ENCODE results near the gene AGPAT3.

The AGPAT3 gene

GRCh38 chr21:43939443-43940328 is 74.7 kb downstream of the AGPAT3 start:
- Histone ChIP-seq H3K27ac (ENCODE audit: low read depth, low read length) (no peak overlapping the region), H3K4me3 (ENCODE audit: low read depth in 1 of 5, low read length in 5 of 5) (no peak overlapping the region), H3K9me3 (ENCODE audit: control insufficient read depth in 5 of 5, low read length in 5 of 5) (peaks cover 0 to 3% (median 0%) of the 10 kb centered on the region in 5 donors), H3K27me3 (ENCODE audit: control insufficient read depth in 5 of 5, insufficient read depth in 4 of 5, low read length in 5 of 5) (no peaks in the 10 kb centered on the region), H3K4me1 (ENCODE audit: control insufficient read depth in 5 of 5, insufficient read depth in 5 of 5, low read length in 5 of 5) (peaks cover 0 to 22% (median 21%) of the 10 kb centered on the region in 5 donors), H3K36me3 (ENCODE audit: control insufficient read depth in 5 of 5, insufficient read depth in 5 of 5, low read length in 5 of 5) (peaks cover 0 to 19% (median 7%) of the 10 kb centered on the region in 5 donors), H3K9ac (ENCODE audit: low read length in 5 of 5) (no peak overlapping the region)

GRCh38 chr21:43940329-43941050 is 75.5 kb downstream of the AGPAT3 start:
- Histone ChIP-seq H3K9ac (ENCODE audit: low read length in 5 of 5) (no peak overlapping the region), H3K4me1 (ENCODE audit: control insufficient read depth in 5 of 5, insufficient read depth in 5 of 5, low read length in 5 of 5) (peaks cover 0 to 22% (median 21%) of the 10 kb centered on the region in 5 donors), H3K36me3 (ENCODE audit: control insufficient read depth in 5 of 5, insufficient read depth in 5 of 5, low read length in 5 of 5) (peaks cover 0 to 18% (median 9%) of the 10 kb centered on the region in 5 donors), H3K9me3 (ENCODE audit: control insufficient read depth in 5 of 5, low read length in 5 of 5) (peaks cover 0 to 3% (median 0%) of the 10 kb centered on the region in 5 donors), H3K27me3 (ENCODE audit: control insufficient read depth in 5 of 5, insufficient read depth in 4 of 5, low read length in 5 of 5) (no peaks in the 10 kb centered on the region), H3K4me3 (ENCODE audit: low read depth in 1 of 5, low read length in 5 of 5) (no peak overlapping the region), H3K27ac (ENCODE audit: low read depth, low read length) (no peak overlapping the region)

- peaks cover 0 to 1% (median 0%) of the 10 kb centered on the region in 5 donors for H3K9me3 ChIP-seq (ENCODE audit: control insufficient read depth in 5 of 5, low read length in 5 of 5)
- peaks cover 0 to 11% (median 10%) of the 10 kb centered on the region in 5 donors for H3K4me1 ChIP-seq (ENCODE audit: control insufficient read depth in 5 of 5, insufficient read depth in 5 of 5, low read length in 5 of 5)
- H3K27me3 ChIP-seq (ENCODE audit: control insufficient read depth in 5 of 5, insufficient read depth in 4 of 5, low read length in 5 of 5), result no peaks in the 10 kb centered on the region
- no peak overlapping the region for H3K4me3 ChIP-seq (ENCODE audit: low read depth in 1 of 5, low read length in 5 of 5)
- H3K36me3 ChIP-seq (ENCODE audit: control insufficient read depth in 5 of 5, insufficient read depth in 5 of 5, low read length in 5 of 5), result peaks cover 0 to 22% (median 14%) of the 10 kb centered on the region in 5 donors
- no peak overlapping the region for H3K27ac ChIP-seq (ENCODE audit: low read depth, low read length)
- H3K9ac ChIP-seq (ENCODE audit: low read length in 5 of 5), result no peak overlapping the region
Observed at GRCh38 chr21:43942201-43942600, 77.2 kb downstream of the AGPAT3 start.

GRCh38 chr21:43942621-43943020 is 77.6 kb downstream of the AGPAT3 start:
- H3K4me3 ChIP-seq (ENCODE audit: low read depth in 1 of 5, low read length in 5 of 5), result no peak overlapping the region
- no peaks in the 10 kb centered on the region for H3K27me3 ChIP-seq (ENCODE audit: control insufficient read depth in 5 of 5, insufficient read depth in 4 of 5, low read length in 5 of 5)
- peaks cover 0 to 22% (median 14%) of the 10 kb centered on the region in 5 donors for H3K36me3 ChIP-seq (ENCODE audit: control insufficient read depth in 5 of 5, insufficient read depth in 5 of 5, low read length in 5 of 5)
- H3K9ac ChIP-seq (ENCODE audit: low read length in 5 of 5), result no peak overlapping the region
- H3K9me3 ChIP-seq (ENCODE audit: control insufficient read depth in 5 of 5, low read length in 5 of 5), result no peaks in the 10 kb centered on the region
- H3K4me1 ChIP-seq (ENCODE audit: control insufficient read depth in 5 of 5, insufficient read depth in 5 of 5, low read length in 5 of 5), result peaks cover 0 to 11% (median 10%) of the 10 kb centered on the region in 5 donors
- no peak overlapping the region for H3K27ac ChIP-seq (ENCODE audit: low read depth, low read length)

GRCh38 chr21:43943512-43944077 is 78.6 kb downstream of the AGPAT3 start:
- Histone ChIP-seq H3K4me1 (ENCODE audit: control insufficient read depth in 5 of 5, insufficient read depth in 5 of 5, low read length in 5 of 5) (peaks cover 0 to 9% (median 9%) of the 10 kb centered on the region in 5 donors), H3K9ac (ENCODE audit: low read length in 5 of 5) (no peak overlapping the region), H3K9me3 (ENCODE audit: control insufficient read depth in 5 of 5, low read length in 5 of 5) (peaks cover 0 to under 1% (median 0%) of the 10 kb centered on the region in 5 donors), H3K36me3 (ENCODE audit: control insufficient read depth in 5 of 5, insufficient read depth in 5 of 5, low read length in 5 of 5) (peaks cover 0 to 27% (median 14%) of the 10 kb centered on the region in 5 donors), H3K27me3 (ENCODE audit: control insufficient read depth in 5 of 5, insufficient read depth in 4 of 5, low read length in 5 of 5) (no peaks in the 10 kb centered on the region), H3K4me3 (ENCODE audit: low read depth in 1 of 5, low read length in 5 of 5) (no peak overlapping the region), H3K27ac (ENCODE audit: low read depth, low read length) (no peak overlapping the region)

- H3K4me3 ChIP-seq (ENCODE audit: low read depth in 1 of 5, low read length in 5 of 5), result no peak overlapping the region
- no peak overlapping the region for H3K27ac ChIP-seq (ENCODE audit: low read depth, low read length)
- H3K9ac ChIP-seq (ENCODE audit: low read length in 5 of 5), result no peak overlapping the region
- peaks cover 0 to 6% (median 4%) of the 10 kb centered on the region in 5 donors for H3K9me3 ChIP-seq (ENCODE audit: control insufficient read depth in 5 of 5, low read length in 5 of 5)
- H3K27me3 ChIP-seq (ENCODE audit: control insufficient read depth in 5 of 5, insufficient read depth in 4 of 5, low read length in 5 of 5), result no peaks in the 10 kb centered on the region
- H3K4me1 ChIP-seq (ENCODE audit: control insufficient read depth in 5 of 5, insufficient read depth in 5 of 5, low read length in 5 of 5), result peaks cover 0 to 4% (median 3%) of the 10 kb centered on the region in 5 donors
- H3K36me3 ChIP-seq (ENCODE audit: control insufficient read depth in 5 of 5, insufficient read depth in 5 of 5, low read length in 5 of 5), result peaks cover 0 to 27% (median 14%) of the 10 kb centered on the region in 5 donors
Observed at GRCh38 chr21:43944078-43944633, 79.1 kb downstream of the AGPAT3 start.

GRCh38 chr21:43944757-43945156 is 79.7 kb downstream of the AGPAT3 start:
- Histone ChIP-seq H3K4me3 (ENCODE audit: low read depth in 1 of 5, low read length in 5 of 5) (no peak overlapping the region), H3K9me3 (ENCODE audit: control insufficient read depth in 5 of 5, low read length in 5 of 5) (peaks cover 0 to 12% (median 8%) of the 10 kb centered on the region in 5 donors), H3K4me1 (ENCODE audit: control insufficient read depth in 5 of 5, insufficient read depth in 5 of 5, low read length in 5 of 5) (no peaks in the 10 kb centered on the region), H3K9ac (ENCODE audit: low read length in 5 of 5) (no peak overlapping the region), H3K27ac (ENCODE audit: low read depth, low read length) (no peak overlapping the region), H3K36me3 (ENCODE audit: control insufficient read depth in 5 of 5, insufficient read depth in 5 of 5, low read length in 5 of 5) (peaks cover 0 to 25% (median 11%) of the 10 kb centered on the region in 5 donors), H3K27me3 (ENCODE audit: control insufficient read depth in 5 of 5, insufficient read depth in 4 of 5, low read length in 5 of 5) (no peaks in the 10 kb centered on the region)

- H3K4me3 ChIP-seq (ENCODE audit: low read depth in 1 of 5, low read length in 5 of 5), result peak overlapping the region in 1 of 5 donors; percentile 13
- no peak overlapping the region for H3K9ac ChIP-seq (ENCODE audit: low read length in 5 of 5)
- peaks cover 0 to 22% (median 13%) of the 10 kb centered on the region in 5 donors for H3K36me3 ChIP-seq (ENCODE audit: control insufficient read depth in 5 of 5, insufficient read depth in 5 of 5, low read length in 5 of 5)
- H3K4me1 ChIP-seq (ENCODE audit: control insufficient read depth in 5 of 5, insufficient read depth in 5 of 5, low read length in 5 of 5), result no peaks in the 10 kb centered on the region
- peaks cover 0 to 15% (median 8%) of the 10 kb centered on the region in 5 donors for H3K9me3 ChIP-seq (ENCODE audit: control insufficient read depth in 5 of 5, low read length in 5 of 5)
- no peak overlapping the region for H3K27ac ChIP-seq (ENCODE audit: low read depth, low read length)
- H3K27me3 ChIP-seq (ENCODE audit: control insufficient read depth in 5 of 5, insufficient read depth in 4 of 5, low read length in 5 of 5), result no peaks in the 10 kb centered on the region
Observed at GRCh38 chr21:43948740-43949498, 83.9 kb downstream of the AGPAT3 start.

All from subcutaneous abdominal adipose tissue (tissue), 5 donors.